IMR-90 (cell line): ENCODE data around the gene F2RL1. TPM values are rescaled to one million over a fixed set of nuclear protein-coding genes. Genes with fewer than 3 reads are reported as not detected.
"Not testable (repeated sequence)": the region's sequence is repeated elsewhere in the genome, so short reads cannot be mapped to it uniquely, and the experiment has no call there.

Source experiments
- ATAC-seq: fragments of 200-7000 bp; cut with Tn5 transposase; 2 replicates; pipeline ENCODE4 v1.9.1; 2020; ENCODE audit warnings: low read depth, mild to moderate bottlenecking, moderate library complexity
- BruUV-seq: library from RNA; stranded (reverse); fragments of 400-500 nt; replicated peaks from 2 replicates; lab custom pipeline; 2021; lab: Mats Ljungman, UMichigan
- CTCF ChIA-PET: fragments of 300-600 bp; formaldehyde crosslinking; extraction: SDS; loops from one replicate; lab custom pipeline; 2021; ENCODE audit warnings: antibody characterized with exemption; lab: Yijun Ruan, JAX
- POLR2A ChIA-PET: fragments of 300-600 bp; sonication (Branson Sonifier 250); formaldehyde crosslinking; loops from one replicate; lab custom pipeline; 2022; ENCODE audit warnings: antibody characterized with exemption; ENCODE audit not compliant: unreplicated experiment; lab: Charles Lee
- DNase-seq: peaks from one replicate; pipeline ENCODE4 v3.0.0; 2013
- H2AFZ ChIP-seq: replicated peaks from 2 replicates; pipeline ENCODE3; 2013; ENCODE audit warnings: low read length, mild to moderate bottlenecking; ENCODE audit not compliant: poor library complexity
- H2AK5ac ChIP-seq: 2 replicates; pipeline ENCODE4 v1.6.1; 2013; ENCODE audit warnings: low read depth, low read length, inconsistent platforms
- H2AK9ac ChIP-seq: replicated peaks from 2 replicates; pipeline ENCODE3; 2013; ENCODE audit warnings: mild to moderate bottlenecking, low read depth, low read length, moderate library complexity; ENCODE audit not compliant: poor library complexity
- H2BK120ac ChIP-seq: 2 replicates; pipeline ENCODE4 v1.6.1; 2013; ENCODE audit warnings: low read depth, low read length, inconsistent platforms
- H2BK15ac ChIP-seq: 3 replicates; pipeline ENCODE4 v1.6.1; 2013; ENCODE audit warnings: low read depth, low read length, inconsistent platforms
- H2BK20ac ChIP-seq: 2 replicates; pipeline ENCODE4 v1.6.1; 2013; ENCODE audit warnings: low read depth, mild to moderate bottlenecking, inconsistent platforms, low read length, moderate library complexity
- H2BK5ac ChIP-seq: 2 replicates; pipeline ENCODE4 v1.6.1; 2013; ENCODE audit warnings: mild to moderate bottlenecking, low read depth, low read length, inconsistent platforms; ENCODE audit not compliant: poor library complexity, severe bottlenecking
- H3K14ac ChIP-seq: replicated peaks from 2 replicates; pipeline ENCODE4 v1.6.1; 2013; ENCODE audit warnings: low read depth, low read length, inconsistent platforms
- H3K18ac ChIP-seq: 2 replicates; pipeline ENCODE4 v1.6.1; 2013; ENCODE audit warnings: low read depth, low read length, control low read depth
- H3K23ac ChIP-seq: 2 replicates; pipeline ENCODE4 v1.6.1; 2013; ENCODE audit warnings: low read depth, low read length, inconsistent platforms
- H3K27ac ChIP-seq: 2 replicates; pipeline ENCODE4 v1.5.1; 2013; ENCODE audit warnings: mild to moderate bottlenecking, control low read depth, low read length; ENCODE audit not compliant: insufficient read depth
- H3K27me3 ChIP-seq: 2 replicates; pipeline ENCODE4 v1.6.1; 2013; ENCODE audit warnings: low read length; ENCODE audit not compliant: control insufficient read depth, insufficient read depth
- H3K36me3 ChIP-seq: 2 replicates; pipeline ENCODE4 v1.6.1; 2013; ENCODE audit warnings: low read length, mixed read lengths; ENCODE audit not compliant: control insufficient read depth, insufficient read depth
- H3K4ac ChIP-seq: 2 replicates; pipeline ENCODE4 v1.6.1; 2013; ENCODE audit warnings: low read depth, low read length, inconsistent platforms
- H3K4me1 ChIP-seq: 2 replicates; pipeline ENCODE4 v1.6.1; 2013; ENCODE audit warnings: low read length, mixed read lengths; ENCODE audit not compliant: control insufficient read depth, insufficient read depth
- H3K4me2 ChIP-seq: 2 replicates; pipeline ENCODE4 v1.6.1; 2013; ENCODE audit warnings: low read depth, mild to moderate bottlenecking, control low read depth, low read length, moderate library complexity
- H3K4me3 ChIP-seq: 2 replicates; pipeline ENCODE4 v1.5.1; 2013; ENCODE audit warnings: low read depth, mild to moderate bottlenecking, control low read depth, low read length, moderate library complexity; ENCODE audit not compliant: insufficient read depth
- H3K56ac ChIP-seq: 2 replicates; pipeline ENCODE4 v1.6.1; 2013; ENCODE audit warnings: low read length, inconsistent platforms; ENCODE audit not compliant: insufficient read depth; ENCODE audit errors: extremely low read depth
- H3K79me1 ChIP-seq, 2 experiments: 2 replicates each; pipeline ENCODE4 v1.6.1; 2013; ENCODE audit warnings: low read length in 2 of 2, inconsistent platforms in 1 of 2, low read depth in 1 of 2
- H3K9ac ChIP-seq: 2 replicates; pipeline ENCODE4 v1.6.1; 2013; ENCODE audit warnings: low read depth, low read length, control low read depth
- H3K9me1 ChIP-seq: 2 replicates; pipeline ENCODE4 v1.6.1; 2013; ENCODE audit warnings: low read length, inconsistent platforms; ENCODE audit not compliant: insufficient read depth
- H3K9me3 ChIP-seq: 2 replicates; pipeline ENCODE4 v1.6.1; 2013; ENCODE audit warnings: low read length; ENCODE audit not compliant: control insufficient read depth, insufficient read depth
- H4K20me1 ChIP-seq: 2 replicates; pipeline ENCODE4 v1.6.1; 2013; ENCODE audit warnings: low read length, inconsistent platforms; ENCODE audit not compliant: insufficient read depth
- H4K5ac ChIP-seq: 2 replicates; pipeline ENCODE4 v1.6.1; 2013; ENCODE audit warnings: mild to moderate bottlenecking, low read depth, low read length, control low read depth
- H4K8ac ChIP-seq, 2 experiments: 2 replicates each; pipeline ENCODE4 v1.6.1; 2013; ENCODE audit warnings: low read depth in 2 of 2, low read length in 2 of 2, control low read depth in 1 of 2, inconsistent platforms in 1 of 2
- H4K91ac ChIP-seq: 2 replicates; pipeline ENCODE4 v1.6.1; 2013; ENCODE audit warnings: low read depth, low read length, inconsistent platforms; ENCODE audit not compliant: insufficient read depth
- WGBS, 2 experiments: methylation state at CpG; one replicate each; pipeline versions ENCODE4 v1.1.5 to v1.1.7; 2013; ENCODE audit warnings: missing lambda C conversion rate in 2 of 2; ENCODE audit not compliant: insufficient read length in 1 of 2; ENCODE audit errors: extremely low coverage in 2 of 2; 5-methylcytosine and 5-hydroxymethylcytosine counted together
- dilution Hi-C: fragments of 300-500 bp; cut with HindIII; formaldehyde crosslinking; loops from one replicate; pipeline ENCODE4 v1.14.3; 2018; ENCODE audit warnings: low sequenced_read_pairs; ENCODE audit not compliant: unreplicated experiment
- in situ Hi-C: fragments of 300-500 bp; cut with MboI; formaldehyde crosslinking; loops from 3 replicates; pipeline ENCODE4 v1.14.3; 2019; ENCODE audit warnings: low sequenced_read_pairs, inconsistent platforms, mixed read lengths
- intact Hi-C: fragments of 100-400 bp; cut with micrococcal nuclease; formaldehyde crosslinking; loops from 2 replicates; pipeline ENCODE4 v1.10.0; 2022
- polyA plus RNA-seq, 3 experiments: library from polyadenylated mRNA; depleted of rRNA; stranded (reverse); fragments of >200 nt; gene quantifications; 2 replicates each; pipeline ENCODE4 v1.2.3, GENCODE V29; 2012; ENCODE audit warnings: low replicate concordance in 1 of 3
- total RNA-seq: library from RNA; depleted of rRNA; stranded (reverse); fragments of >200 nt; gene quantifications from 2 replicates; pipeline ENCODE4 v1.2.3, GENCODE V29; 2012

F2RL1 gene
- total and polyA plus RNA-seq, 2 of the 4 experiments (the other 2 are of a cell fraction) = 5.6 to 12.4 TPM

DNA sequence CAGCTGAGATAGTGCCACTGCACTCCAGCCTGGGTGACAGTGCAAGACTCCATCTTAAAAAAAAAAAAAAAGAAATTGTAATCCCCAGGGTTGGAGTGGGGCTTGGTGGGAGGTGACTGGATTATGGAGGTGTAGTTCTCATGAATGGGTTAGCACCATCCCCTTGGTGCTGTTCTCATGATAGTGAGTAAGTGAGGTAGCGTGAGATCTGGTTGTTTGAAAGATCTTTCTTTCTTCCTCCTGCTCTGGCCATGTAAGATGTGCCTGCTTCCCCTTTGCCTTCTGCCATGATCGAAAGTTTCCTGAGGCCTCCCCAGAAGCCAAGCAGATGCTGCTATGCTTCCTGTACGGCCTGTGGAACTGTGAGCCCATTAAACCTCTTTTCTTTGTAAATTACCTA is 34.9 kb downstream of the F2RL1 start:
- H3K79me1 ChIP-seq, H3K4me2 ChIP-seq, H2AK5ac ChIP-seq, H4K91ac ChIP-seq, H2BK120ac ChIP-seq, H2AFZ ChIP-seq, H4K20me1 ChIP-seq, H2BK5ac ChIP-seq, H2BK20ac ChIP-seq, H3K27ac ChIP-seq, BruUV-seq, in situ Hi-C loops, CTCF ChIA-PET, DNase-seq, POLR2A ChIA-PET, H4K5ac ChIP-seq, H2AK9ac ChIP-seq, H4K8ac ChIP-seq, H3K18ac ChIP-seq, H2BK15ac ChIP-seq, H3K36me3 ChIP-seq, H3K9me3 ChIP-seq, ATAC-seq, H3K4me3 ChIP-seq, H3K14ac ChIP-seq, H3K56ac ChIP-seq, intact Hi-C loops, H3K27me3 ChIP-seq, H3K4ac ChIP-seq, H3K23ac ChIP-seq, H3K9me1 ChIP-seq, dilution Hi-C loops, H3K9ac ChIP-seq, H3K4me1 ChIP-seq: not testable (repeated sequence)
- no CpG with 5 or more reads among the region's 3 CpGs for WGBS, 2 experiments
